ENCODE data around the gene UFM1. TPM values are rescaled to one million over a fixed set of nuclear protein-coding genes. Genes with fewer than 3 reads are reported as not detected.
"Not testable (repeated sequence)": the region's sequence is repeated elsewhere in the genome, so short reads cannot be mapped to it uniquely, and the experiment has no call there.

The UFM1 gene
- total RNA-seq, 4 donors from 2014 or later = 18.3 to 61.6 (median 37.2) TPM

GRCh38 chr13:38369058-38369457 lies 19.4 kb downstream of the UFM1 start:
- no peaks in the 10 kb centered on the region for H3K9me3 ChIP-seq
- no peaks in the 10 kb centered on the region for H3K4me1 ChIP-seq
- intact Hi-C loops (cut with DNase I; ENCODE audit: low total_unique reads) = no loop called here
- H3K27me3 ChIP-seq = no peaks in the 10 kb centered on the region
- no peak for DNase-seq
- WGBS, 2 donors (ENCODE audit: low coverage in 1 of 2) = 62 to 63% methylated on average over 1 of the region's 1 CpG
- no peak overlapping the region for H3K4me3 ChIP-seq
- H3K27ac ChIP-seq = no peak overlapping the region
- in situ Hi-C loops (cut with MboI; ENCODE audit: low pct_ligation_motif_present in 1 of 4, low pct_unique_long_range_greater_than_20kb in 1 of 4, low sequenced_read_pairs in 3 of 4) = loop anchor here in 1 of 4 donors (25.0 kb wide), 1 partner anchor 1307 kb away; the partner anchor contains the start of gene SUPT20H
- no peaks in the 10 kb centered on the region for H3K36me3 ChIP-seq
- no peak for TF ChIP-seq EP300 (IDR thresholded peaks at IDR 0.05; ENCODE audit: low read depth)
- TF ChIP-seq POLR2AphosphoS5 (IDR thresholded peaks at IDR 0.05) = no peak
- no peak for TF ChIP-seq POLR2A (IDR thresholded peaks at IDR 0.05)
- TF ChIP-seq, protein P1, sequence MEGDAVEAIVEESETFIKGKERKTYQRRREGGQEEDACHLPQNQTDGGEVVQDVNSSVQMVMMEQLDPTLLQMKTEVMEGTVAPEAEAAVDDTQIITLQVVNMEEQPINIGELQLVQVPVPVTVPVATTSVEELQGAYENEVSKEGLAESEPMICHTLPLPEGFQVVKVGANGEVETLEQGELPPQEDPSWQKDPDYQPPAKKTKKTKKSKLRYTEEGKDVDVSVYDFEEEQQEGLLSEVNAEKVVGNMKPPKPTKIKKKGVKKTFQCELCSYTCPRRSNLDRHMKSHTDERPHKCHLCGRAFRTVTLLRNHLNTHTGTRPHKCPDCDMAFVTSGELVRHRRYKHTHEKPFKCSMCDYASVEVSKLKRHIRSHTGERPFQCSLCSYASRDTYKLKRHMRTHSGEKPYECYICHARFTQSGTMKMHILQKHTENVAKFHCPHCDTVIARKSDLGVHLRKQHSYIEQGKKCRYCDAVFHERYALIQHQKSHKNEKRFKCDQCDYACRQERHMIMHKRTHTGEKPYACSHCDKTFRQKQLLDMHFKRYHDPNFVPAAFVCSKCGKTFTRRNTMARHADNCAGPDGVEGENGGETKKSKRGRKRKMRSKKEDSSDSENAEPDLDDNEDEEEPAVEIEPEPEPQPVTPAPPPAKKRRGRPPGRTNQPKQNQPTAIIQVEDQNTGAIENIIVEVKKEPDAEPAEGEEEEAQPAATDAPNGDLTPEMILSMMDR (IDR thresholded peaks at IDR 0.05) = no peak

GRCh38 chr13:38370096-38370495 lies 20.4 kb downstream of the UFM1 start:
- H3K4me3 ChIP-seq; H3K27me3 ChIP-seq; H3K4me1 ChIP-seq; intact Hi-C loops (cut with DNase I; ENCODE audit: low total_unique reads); H3K27ac ChIP-seq; DNase-seq; H3K9me3 ChIP-seq; H3K36me3 ChIP-seq: not testable (repeated sequence)
- WGBS, 2 donors (ENCODE audit: low coverage in 1 of 2) = 83 to 94% methylated on average over 3 of the region's 3 CpGs
- in situ Hi-C loops (cut with MboI; ENCODE audit: low pct_ligation_motif_present in 1 of 4, low pct_unique_long_range_greater_than_20kb in 1 of 4, low sequenced_read_pairs in 3 of 4) = loop anchor here in 1 of 4 donors (25.0 kb wide), 1 partner anchor 1308 kb away; the partner anchor contains the start of gene SUPT20H

GRCh38 chr13:38372820-38373383 lies 23.3 kb downstream of the UFM1 start:
- Histone ChIP-seq H3K4me3 (no peak overlapping the region), H3K27me3 (no peaks in the 10 kb centered on the region), H3K27ac (no peak overlapping the region), H3K36me3 (no peaks in the 10 kb centered on the region), H3K4me1 (no peaks in the 10 kb centered on the region), H3K9me3 (no peaks in the 10 kb centered on the region)
- TF ChIP-seq EP300 (IDR thresholded peaks at IDR 0.05; ENCODE audit: low read depth) (no peak), POLR2A (IDR thresholded peaks at IDR 0.05) (no peak), POLR2AphosphoS5 (IDR thresholded peaks at IDR 0.05) (no peak)
- TF ChIP-seq, protein P1 (IDR thresholded peaks at IDR 0.05) = no peak
- in situ Hi-C loops (cut with MboI; ENCODE audit: low pct_ligation_motif_present in 1 of 4, low pct_unique_long_range_greater_than_20kb in 1 of 4, low sequenced_read_pairs in 3 of 4) (loop anchor here in 1 of 4 donors (25.0 kb wide), 1 partner anchor 1311 kb away; the partner anchor contains the start of gene SUPT20H), intact Hi-C loops (cut with DNase I; ENCODE audit: low total_unique reads) (no loop called here)
- DNase-seq = no peak
- 54 to 66% methylated on average over 6 of the region's 6 CpGs for WGBS, 2 donors (ENCODE audit: low coverage in 1 of 2)

DNA sequence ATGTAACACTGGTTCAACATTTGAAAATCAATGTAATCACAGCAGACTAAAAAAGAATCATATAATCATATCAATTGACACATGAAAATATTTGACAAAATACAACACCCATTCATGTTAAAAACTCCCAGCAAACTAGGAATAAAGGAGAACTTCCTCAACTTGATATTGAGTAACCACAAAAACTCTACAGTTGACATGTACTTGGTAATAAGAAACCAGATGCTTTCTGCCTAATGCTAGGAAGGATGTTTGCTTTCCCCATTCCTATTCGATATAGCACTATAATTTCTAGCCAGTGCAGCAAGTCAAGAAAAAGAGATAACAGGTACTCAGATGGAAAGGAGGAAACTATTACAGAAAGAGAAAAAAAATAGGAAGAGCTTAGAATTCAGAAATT lies 26.9 kb downstream of the UFM1 start:
- intact Hi-C loops (cut with DNase I; ENCODE audit: low total_unique reads) (no loop called here), in situ Hi-C loops (cut with MboI; ENCODE audit: low pct_ligation_motif_present in 1 of 4, low pct_unique_long_range_greater_than_20kb in 1 of 4, low sequenced_read_pairs in 3 of 4) (no loop called here)
- no peaks in the 10 kb centered on the region for H3K4me1 ChIP-seq
- 0% methylated on average over 1 of the region's 1 CpG for WGBS, 2 donors (ENCODE audit: low coverage in 1 of 2)
- TF ChIP-seq, protein P1 (IDR thresholded peaks at IDR 0.05) = no peak
- no peak for TF ChIP-seq EP300 (IDR thresholded peaks at IDR 0.05; ENCODE audit: low read depth)
- no peak for TF ChIP-seq POLR2AphosphoS5 (IDR thresholded peaks at IDR 0.05)
- no peak for TF ChIP-seq POLR2A (IDR thresholded peaks at IDR 0.05)
- H3K27ac ChIP-seq = no peak overlapping the region
- DNase-seq = no peak
- no peaks in the 10 kb centered on the region for H3K9me3 ChIP-seq
- H3K36me3 ChIP-seq = no peaks in the 10 kb centered on the region
- H3K27me3 ChIP-seq = no peaks in the 10 kb centered on the region
- H3K4me3 ChIP-seq = no peak overlapping the region

- WGBS, 2 donors (ENCODE audit: low coverage in 1 of 2) = 64 to 65% methylated on average over 3 to 4 of the region's 4 CpGs
- no peaks in the 10 kb centered on the region for H3K27me3 ChIP-seq
- no peak overlapping the region for H3K27ac ChIP-seq
- TF ChIP-seq EP300 (IDR thresholded peaks at IDR 0.05; ENCODE audit: low read depth) = no peak
- TF ChIP-seq POLR2A (IDR thresholded peaks at IDR 0.05) = no peak
- TF ChIP-seq, protein P1 (IDR thresholded peaks at IDR 0.05) = no peak
- TF ChIP-seq POLR2AphosphoS5 (IDR thresholded peaks at IDR 0.05) = no peak
- no peaks in the 10 kb centered on the region for H3K9me3 ChIP-seq
- no peaks in the 10 kb centered on the region for H3K4me1 ChIP-seq
- in situ Hi-C loops (cut with MboI; ENCODE audit: low pct_ligation_motif_present in 1 of 4, low pct_unique_long_range_greater_than_20kb in 1 of 4, low sequenced_read_pairs in 3 of 4) = no loop called here
- intact Hi-C loops (cut with DNase I; ENCODE audit: low total_unique reads) = no loop called here
- H3K4me3 ChIP-seq = no peak overlapping the region
- no peaks in the 10 kb centered on the region for H3K36me3 ChIP-seq
- no peak for DNase-seq
Observed at GRCh38 chr13:38381890-38382289, 32.2 kb downstream of the UFM1 start.
